Subcutaneous adipose tissue (tissue), 4 donors: Measurements from ENCODE around the gene BEND5. TPM values are rescaled to one million over a fixed set of nuclear protein-coding genes. Genes with fewer than 3 reads are reported as not detected.

ENCODE experiments used
- total RNA-seq, 4 donors: library from RNA; depleted of rRNA; stranded (reverse); fragments of >200 nt; gene quantifications; one replicate each; pipeline ENCODE4 v1.1.0, GENCODE V29; 2016
- TF ChIP-seq, protein P1 (sequence below): fragments of 450-650 bp; IDR thresholded peaks from one replicate; pipeline ENCODE4 v1.5.1; 2016; ENCODE audit warnings: low read depth, mild to moderate bottlenecking, control low read depth, antibody characterized with exemption, moderate library complexity

BEND5 gene
- total RNA-seq, 4 donors from 2014 or later, result 2.4 to 5.1 (median 3.6) TPM

DNA sequence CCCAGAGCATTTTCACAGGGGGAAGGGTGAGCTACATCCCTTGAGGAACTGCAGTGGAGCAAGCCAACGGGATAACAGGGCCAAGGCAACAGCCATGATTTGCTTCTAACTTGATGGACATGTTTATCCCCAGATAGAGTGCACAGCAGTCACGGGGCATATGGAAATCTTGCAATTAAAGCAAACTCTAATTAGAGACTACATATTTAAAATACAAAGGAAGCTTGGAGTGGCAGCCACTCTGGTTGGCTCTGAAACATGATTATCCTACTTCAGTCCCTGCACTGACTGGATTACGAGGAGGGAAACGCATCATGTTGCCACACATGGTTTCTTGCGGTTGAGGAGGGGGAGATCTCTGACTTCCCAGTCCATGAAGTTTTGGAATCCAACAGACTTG, 60.8 kb downstream of the BEND5 start:
- TF ChIP-seq, protein P1, sequence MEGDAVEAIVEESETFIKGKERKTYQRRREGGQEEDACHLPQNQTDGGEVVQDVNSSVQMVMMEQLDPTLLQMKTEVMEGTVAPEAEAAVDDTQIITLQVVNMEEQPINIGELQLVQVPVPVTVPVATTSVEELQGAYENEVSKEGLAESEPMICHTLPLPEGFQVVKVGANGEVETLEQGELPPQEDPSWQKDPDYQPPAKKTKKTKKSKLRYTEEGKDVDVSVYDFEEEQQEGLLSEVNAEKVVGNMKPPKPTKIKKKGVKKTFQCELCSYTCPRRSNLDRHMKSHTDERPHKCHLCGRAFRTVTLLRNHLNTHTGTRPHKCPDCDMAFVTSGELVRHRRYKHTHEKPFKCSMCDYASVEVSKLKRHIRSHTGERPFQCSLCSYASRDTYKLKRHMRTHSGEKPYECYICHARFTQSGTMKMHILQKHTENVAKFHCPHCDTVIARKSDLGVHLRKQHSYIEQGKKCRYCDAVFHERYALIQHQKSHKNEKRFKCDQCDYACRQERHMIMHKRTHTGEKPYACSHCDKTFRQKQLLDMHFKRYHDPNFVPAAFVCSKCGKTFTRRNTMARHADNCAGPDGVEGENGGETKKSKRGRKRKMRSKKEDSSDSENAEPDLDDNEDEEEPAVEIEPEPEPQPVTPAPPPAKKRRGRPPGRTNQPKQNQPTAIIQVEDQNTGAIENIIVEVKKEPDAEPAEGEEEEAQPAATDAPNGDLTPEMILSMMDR, result no peak

- TF ChIP-seq, protein P1, result no peak
Measured at GRCh38 chr1:48710915-48711314, 65.8 kb downstream of the BEND5 start.

DNA sequence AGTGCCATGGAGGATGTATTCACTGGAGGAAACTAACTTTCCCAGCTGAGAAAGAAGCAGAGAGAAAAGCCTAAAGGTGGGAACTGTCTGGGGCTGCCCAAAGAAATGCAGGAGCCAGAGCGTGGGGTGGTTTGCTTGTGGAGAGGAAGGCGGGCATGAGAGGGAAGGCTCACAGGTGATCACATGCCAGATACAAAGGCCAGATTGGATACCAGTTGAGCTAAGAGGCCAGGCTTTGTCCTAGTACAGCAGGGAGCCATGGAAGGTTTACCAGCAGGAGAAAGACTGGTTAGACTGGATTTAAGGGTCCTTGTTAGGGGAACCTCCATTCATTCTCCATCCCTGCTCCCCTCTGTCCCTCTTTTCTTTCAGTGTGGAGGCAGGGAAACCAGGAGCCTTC, 66.4 kb downstream of the BEND5 start:
- TF ChIP-seq, protein P1, result no peak

DNA sequence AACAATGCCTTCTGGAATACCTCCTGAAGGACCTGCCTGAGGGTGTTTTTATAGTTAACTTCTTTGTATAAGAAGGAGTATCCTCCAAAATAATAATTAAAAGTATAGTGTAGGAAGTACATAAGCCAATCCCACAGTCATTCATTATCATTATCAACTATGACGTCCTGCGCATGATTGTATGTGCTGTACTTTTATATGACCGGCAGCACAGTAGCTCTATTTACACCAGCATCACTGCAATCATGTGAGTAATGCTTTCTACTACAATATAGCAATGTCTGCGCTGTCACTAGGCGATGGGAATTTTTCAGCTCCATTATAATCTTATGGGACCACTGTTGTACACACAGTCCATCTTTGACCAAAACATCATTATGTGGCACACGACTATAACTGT, 72.0 kb downstream of the BEND5 start:
- TF ChIP-seq, protein P1, result no peak

DNA sequence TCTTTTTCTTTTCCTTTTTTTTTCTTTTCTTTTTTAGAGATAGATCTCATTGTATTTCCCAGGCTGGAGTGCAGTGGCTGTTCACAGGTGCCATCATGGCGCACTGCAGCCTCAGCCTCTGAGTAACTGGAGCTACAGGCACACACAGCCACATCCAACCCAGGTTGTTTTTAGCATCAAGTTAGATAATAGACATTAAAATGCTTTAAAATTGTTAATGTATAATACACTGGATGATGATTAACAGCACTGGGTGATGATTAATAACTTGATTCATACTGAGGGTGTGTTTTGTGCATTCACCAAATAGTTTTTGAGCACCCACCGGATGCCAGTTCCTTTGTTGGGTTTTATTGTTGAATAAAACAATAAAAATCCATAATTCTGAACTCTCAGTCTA, 75.2 kb downstream of the BEND5 start:
- TF ChIP-seq, protein P1, result no peak

DNA sequence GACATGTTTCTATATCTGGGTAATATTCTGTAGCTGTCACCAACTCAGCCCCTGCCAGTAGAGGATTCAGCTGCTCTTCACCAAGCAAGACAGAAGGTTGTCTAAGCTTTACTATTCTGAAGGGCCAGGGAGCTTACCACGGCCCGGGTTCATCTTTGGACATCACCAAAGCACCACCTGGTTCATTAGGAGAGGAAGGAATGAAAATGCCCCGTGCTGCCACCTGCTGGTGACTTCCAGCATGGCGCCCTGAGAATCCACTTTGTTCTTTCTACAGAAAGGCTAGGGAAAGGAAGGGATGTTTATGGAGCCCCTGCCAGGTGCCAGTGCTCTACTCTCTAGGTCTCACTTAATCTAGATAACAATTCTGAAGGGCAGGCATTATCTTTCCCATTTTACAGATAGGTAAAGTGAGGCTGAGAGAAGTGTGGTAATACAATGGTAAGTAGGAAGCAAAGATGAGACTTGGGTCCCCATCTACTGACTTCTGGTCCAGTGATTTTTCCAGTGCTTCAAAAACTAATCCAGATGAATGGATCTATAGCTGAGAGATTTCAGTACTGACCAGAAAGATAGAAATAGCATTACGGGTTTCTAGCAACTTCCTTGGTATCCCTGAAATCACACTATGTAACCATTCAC, 79.5 kb downstream of the BEND5 start:
- TF ChIP-seq, protein P1, result no peak

GRCh38 chr1:48695161-48695560, 81.5 kb downstream of the BEND5 start:
- TF ChIP-seq, protein P1, result no peak
